ENCODE measurements around the gene AHI1. TPM values are rescaled to one million over a fixed set of nuclear protein-coding genes. Genes with fewer than 3 reads are reported as not detected.

Gene AHI1
- total RNA-seq, 4 donors from 2014 or later, result 30.8 to 57.6 (median 38.0) TPM

GRCh38 chr6:135281964-135282363, 215.6 kb downstream of the AHI1 start:
- no peaks in the 10 kb centered on the region for H3K9me3 ChIP-seq
- H3K27me3 ChIP-seq, result no peaks in the 10 kb centered on the region
- DNase-seq (ENCODE audit: low spot score in 2 of 2), result no peak
- H3K36me3 ChIP-seq, result peaks cover 0 to 11% (median 0%) of the 10 kb centered on the region in 3 donors
- WGBS, 2 donors, result 69 to 74% methylated on average over 4 of the region's 4 CpGs
- no peaks in the 10 kb centered on the region for H3K4me1 ChIP-seq
- TF ChIP-seq EP300 (IDR thresholded peaks at IDR 0.05), result no peak
- no peak for TF ChIP-seq POLR2A (IDR thresholded peaks at IDR 0.05)
- TF ChIP-seq, protein P1, sequence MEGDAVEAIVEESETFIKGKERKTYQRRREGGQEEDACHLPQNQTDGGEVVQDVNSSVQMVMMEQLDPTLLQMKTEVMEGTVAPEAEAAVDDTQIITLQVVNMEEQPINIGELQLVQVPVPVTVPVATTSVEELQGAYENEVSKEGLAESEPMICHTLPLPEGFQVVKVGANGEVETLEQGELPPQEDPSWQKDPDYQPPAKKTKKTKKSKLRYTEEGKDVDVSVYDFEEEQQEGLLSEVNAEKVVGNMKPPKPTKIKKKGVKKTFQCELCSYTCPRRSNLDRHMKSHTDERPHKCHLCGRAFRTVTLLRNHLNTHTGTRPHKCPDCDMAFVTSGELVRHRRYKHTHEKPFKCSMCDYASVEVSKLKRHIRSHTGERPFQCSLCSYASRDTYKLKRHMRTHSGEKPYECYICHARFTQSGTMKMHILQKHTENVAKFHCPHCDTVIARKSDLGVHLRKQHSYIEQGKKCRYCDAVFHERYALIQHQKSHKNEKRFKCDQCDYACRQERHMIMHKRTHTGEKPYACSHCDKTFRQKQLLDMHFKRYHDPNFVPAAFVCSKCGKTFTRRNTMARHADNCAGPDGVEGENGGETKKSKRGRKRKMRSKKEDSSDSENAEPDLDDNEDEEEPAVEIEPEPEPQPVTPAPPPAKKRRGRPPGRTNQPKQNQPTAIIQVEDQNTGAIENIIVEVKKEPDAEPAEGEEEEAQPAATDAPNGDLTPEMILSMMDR (IDR thresholded peaks at IDR 0.05), result no peak
- no peak overlapping the region for H3K4me3 ChIP-seq
- no peak overlapping the region for H3K27ac ChIP-seq

- H3K36me3 ChIP-seq, result peaks cover 0 to 5% (median 0%) of the 10 kb centered on the region in 3 donors
- no peaks in the 10 kb centered on the region for H3K4me1 ChIP-seq
- H3K27me3 ChIP-seq, result no peaks in the 10 kb centered on the region
- peak in 1 of 2 donors; percentile 51 for TF ChIP-seq EP300 (IDR thresholded peaks at IDR 0.05)
- TF ChIP-seq POLR2A (IDR thresholded peaks at IDR 0.05), result no peak
- no peaks in the 10 kb centered on the region for H3K9me3 ChIP-seq
- peak in 1 of 2 donors; percentile 63 for DNase-seq (ENCODE audit: low spot score in 2 of 2)
- H3K4me3 ChIP-seq, result no peak overlapping the region
- WGBS, 2 donors, result 87 to 88% methylated on average over 2 of the region's 2 CpGs
- no peak overlapping the region for H3K27ac ChIP-seq
Observed at GRCh38 chr6:135281227-135281626, 216.3 kb downstream of the AHI1 start.

DNA sequence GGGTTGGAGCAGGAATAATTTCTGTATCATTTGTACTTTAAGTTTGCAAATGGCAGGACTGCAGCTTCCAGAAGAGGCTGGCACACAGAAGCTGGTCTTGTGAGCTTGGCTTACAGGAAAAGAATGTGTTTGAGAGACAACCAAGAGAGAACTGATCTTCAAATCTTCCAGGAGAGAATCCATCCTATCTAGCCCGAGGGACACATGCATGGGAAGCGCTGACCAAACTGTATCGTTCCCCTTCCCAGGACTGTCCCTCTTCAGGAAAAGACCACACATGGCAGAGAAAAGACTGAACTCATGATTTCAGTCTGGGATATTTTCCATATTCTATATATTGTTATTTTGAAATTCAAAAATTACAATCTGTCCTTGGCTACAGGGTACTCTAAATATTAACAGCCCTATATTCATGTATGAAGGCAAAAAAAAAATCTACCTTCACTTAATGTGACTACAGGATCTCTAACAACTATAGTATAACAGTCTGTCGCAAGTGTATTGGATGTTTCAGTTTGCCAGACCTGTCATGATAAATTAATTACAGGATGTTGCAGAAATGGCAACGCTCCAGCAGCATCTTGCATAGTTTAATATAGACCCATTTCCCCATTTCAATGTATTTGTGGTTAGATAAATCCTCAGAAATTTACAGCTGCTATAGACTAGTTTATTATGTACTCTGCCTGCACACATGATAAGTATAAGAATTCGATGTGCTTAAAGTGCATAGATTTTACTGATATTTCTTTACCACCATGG, 217.0 kb downstream of the AHI1 start:
- peaks cover 0 to 3% (median 0%) of the 10 kb centered on the region in 3 donors for H3K36me3 ChIP-seq
- no peaks in the 10 kb centered on the region for H3K27me3 ChIP-seq
- TF ChIP-seq, protein P1 (IDR thresholded peaks at IDR 0.05), result no peak
- TF ChIP-seq POLR2A (IDR thresholded peaks at IDR 0.05) (no peak), EP300 (IDR thresholded peaks at IDR 0.05) (no peak)
- H3K4me3 ChIP-seq, result no peak overlapping the region
- WGBS, 2 donors, result 75 to 76% methylated on average over 6 of the region's 6 CpGs
- peak in 1 of 2 donors; percentile 24 for DNase-seq (ENCODE audit: low spot score in 2 of 2)
- no peaks in the 10 kb centered on the region for H3K4me1 ChIP-seq
- no peak overlapping the region for H3K27ac ChIP-seq
- no peaks in the 10 kb centered on the region for H3K9me3 ChIP-seq

DNA sequence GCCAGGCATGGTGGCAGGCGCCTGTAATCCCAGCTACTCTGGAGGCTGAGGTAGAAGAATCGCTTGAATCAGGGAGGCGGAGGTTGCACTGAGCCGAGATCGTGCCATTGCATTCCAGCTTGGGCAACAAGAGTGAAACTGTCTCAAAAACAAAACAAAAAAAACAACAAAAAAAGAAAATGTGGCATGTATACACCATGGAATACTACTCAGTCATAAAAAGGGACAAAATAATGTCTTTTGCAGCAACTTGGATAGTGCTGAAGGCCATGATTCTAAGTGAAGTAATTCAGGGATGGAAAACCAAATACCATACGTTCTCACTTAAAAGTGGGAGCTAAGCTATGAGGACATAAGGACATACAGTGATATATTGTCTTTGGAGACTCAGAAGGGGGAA, 220.1 kb downstream of the AHI1 start:
- Histone ChIP-seq H3K27ac (no peak overlapping the region), H3K27me3 (no peaks in the 10 kb centered on the region), H3K4me3 (no peak overlapping the region), H3K36me3 (no peaks in the 10 kb centered on the region), H3K4me1 (no peaks in the 10 kb centered on the region), H3K9me3 (no peaks in the 10 kb centered on the region)
- 94 to 95% methylated on average over 6 of the region's 6 CpGs for WGBS, 2 donors
- TF ChIP-seq EP300 (IDR thresholded peaks at IDR 0.05), result no peak
- no peak for TF ChIP-seq POLR2A (IDR thresholded peaks at IDR 0.05)
- TF ChIP-seq, protein P1 (IDR thresholded peaks at IDR 0.05), result no peak
- no peak for DNase-seq (ENCODE audit: low spot score in 2 of 2)

DNA sequence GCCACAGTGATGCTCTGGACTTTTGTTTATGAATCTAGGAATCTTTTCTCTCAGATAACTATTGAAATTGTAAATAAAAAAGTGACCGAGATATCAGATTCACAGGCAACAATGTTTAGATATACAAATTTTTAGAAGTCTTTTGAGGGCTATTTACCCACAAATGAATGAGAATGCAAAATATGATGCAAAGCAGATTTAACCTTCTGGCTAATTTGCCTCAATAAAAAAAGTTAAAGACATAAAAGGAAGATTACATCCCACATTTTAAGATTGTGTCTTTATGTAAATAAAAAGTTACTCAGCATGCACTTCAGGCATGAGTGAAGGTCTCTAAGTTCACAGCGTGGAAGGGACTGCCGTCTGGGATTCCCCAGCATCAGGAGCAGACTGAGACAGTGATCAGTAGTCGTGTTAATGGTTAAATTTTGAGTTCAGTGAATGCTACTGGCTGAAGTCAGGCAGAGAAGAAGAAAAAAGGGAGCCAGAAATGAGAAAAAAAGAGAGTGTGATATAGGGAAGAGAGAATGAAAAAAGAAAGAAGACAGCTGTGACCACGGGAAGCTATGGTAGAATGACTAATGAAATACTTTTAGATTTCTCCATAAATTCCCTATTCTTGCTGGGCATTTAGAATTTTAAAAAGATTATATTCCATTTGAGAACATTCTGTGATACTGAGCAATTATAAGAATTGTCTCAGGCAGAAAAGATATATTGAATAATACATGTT, 222.8 kb downstream of the AHI1 start:
- WGBS, 2 donors, result 42 to 46% methylated on average over 5 of the region's 5 CpGs
- Histone ChIP-seq H3K4me1 (no peaks in the 10 kb centered on the region), H3K9me3 (no peaks in the 10 kb centered on the region), H3K36me3 (no peaks in the 10 kb centered on the region), H3K27ac (no peak overlapping the region), H3K4me3 (no peak overlapping the region), H3K27me3 (no peaks in the 10 kb centered on the region)
- no peak for DNase-seq (ENCODE audit: low spot score in 2 of 2)
- TF ChIP-seq POLR2A (IDR thresholded peaks at IDR 0.05) (no peak), EP300 (IDR thresholded peaks at IDR 0.05) (no peak)
- TF ChIP-seq, protein P1 (IDR thresholded peaks at IDR 0.05), result no peak

Data from tibial nerve (tissue), 4 donors.